ENCODE measurements around the gene SOCS3.
A peak's percentile ranks its signal among the peaks of the same experiment; 100 is the strongest.

Gene SOCS3

GRCh38 chr17:78380370-78380769, 20.5 kb upstream of the SOCS3 start:
- H3K4me1 Mint-ChIP-seq: peaks cover 38% of the 10 kb centered on the region
- no peak overlapping the region for H3K27ac Mint-ChIP-seq
- no peaks in the 10 kb centered on the region for H3K27me3 Mint-ChIP-seq
- no peaks in the 10 kb centered on the region for H3K9me3 Mint-ChIP-seq
- ATAC-seq (ENCODE audit: low read depth): no peak
- no peak for DNase-seq (ENCODE audit: low spot score in 2 of 2)
- peaks cover 2% of the 10 kb centered on the region for H3K36me3 Mint-ChIP-seq
- peak overlapping the region; percentile 56 for H3K4me3 Mint-ChIP-seq

- Mint-ChIP-seq H3K9me3 (no peaks in the 10 kb centered on the region), H3K27ac (peak overlapping the region; percentile 79), H3K36me3 (peaks cover 2% of the 10 kb centered on the region), H3K27me3 (no peaks in the 10 kb centered on the region), H3K4me1 (peaks cover 32% of the 10 kb centered on the region), H3K4me3 (peak overlapping the region; percentile 89)
- DNase-seq (ENCODE audit: low spot score in 2 of 2) (no peak), ATAC-seq (ENCODE audit: low read depth) (no peak)
These were observed 19.2 kb upstream of the SOCS3 start for GRCh38 chr17:78379131-78379491.

DNA sequence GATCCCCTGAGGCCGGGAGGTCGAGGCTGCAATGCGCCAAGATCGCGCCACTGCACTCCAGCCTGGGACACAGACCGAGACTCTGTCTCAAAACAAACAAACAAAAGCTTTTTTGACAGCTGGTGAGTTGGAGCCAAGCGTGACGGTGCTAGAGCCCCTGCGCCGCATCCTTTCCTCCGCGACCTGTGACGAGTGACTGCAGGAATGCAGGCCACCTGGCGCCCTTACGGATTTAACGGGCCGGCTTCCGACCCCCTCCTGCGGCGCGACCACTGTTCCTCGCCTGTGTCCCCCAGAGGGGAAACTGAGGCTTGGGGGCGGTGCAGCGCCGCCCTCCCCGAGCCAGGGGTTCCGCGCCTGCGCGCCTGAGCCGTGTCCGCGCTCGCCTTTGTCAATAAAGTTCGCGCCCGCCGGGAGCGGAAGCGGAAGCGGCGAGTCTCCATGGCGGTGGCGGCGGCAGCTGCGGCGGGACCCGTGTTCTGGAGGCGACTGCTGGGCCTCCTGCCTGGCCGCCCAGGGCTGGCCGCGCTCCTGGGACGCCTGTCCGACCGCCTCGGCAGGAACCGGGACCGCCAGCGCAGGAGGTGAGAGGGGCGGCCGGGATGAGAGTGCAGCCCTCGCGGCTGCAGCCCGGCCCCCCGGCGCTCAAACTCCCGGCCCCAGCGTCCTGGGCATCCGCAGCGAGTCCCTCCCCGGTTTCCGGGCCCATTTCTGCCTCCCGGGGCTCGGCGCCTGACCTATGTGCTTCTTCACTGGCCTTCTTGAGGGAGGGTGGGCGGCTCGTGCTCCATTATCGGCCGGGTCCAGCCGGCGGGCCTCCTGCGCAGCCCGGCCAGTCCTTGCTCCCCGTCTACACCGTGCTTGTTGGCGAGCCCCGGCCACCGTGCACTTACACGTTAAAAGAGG, 18.6 kb upstream of the SOCS3 start, which contains the start of gene PGS1:
PGS1 (plus strand) TSS at position 425 of the 906 bp plus-strand sequence; CDS start at position 442, 17 bp downstream.
- Mint-ChIP-seq H3K4me1 (peaks cover 27% of the 10 kb centered on the region), H3K36me3 (peaks cover 2% of the 10 kb centered on the region), H3K9me3 (no peaks in the 10 kb centered on the region), H3K27ac (peak within 1 kb of the TSS; percentile 79), H3K4me3 (peak within 1 kb of the TSS; percentile 89), H3K27me3 (no peaks in the 10 kb centered on the region)
- peak; percentile 75 for ATAC-seq (ENCODE audit: low read depth)
- DNase-seq (ENCODE audit: low spot score in 2 of 2): peak; percentile 77 to 83

DNA sequence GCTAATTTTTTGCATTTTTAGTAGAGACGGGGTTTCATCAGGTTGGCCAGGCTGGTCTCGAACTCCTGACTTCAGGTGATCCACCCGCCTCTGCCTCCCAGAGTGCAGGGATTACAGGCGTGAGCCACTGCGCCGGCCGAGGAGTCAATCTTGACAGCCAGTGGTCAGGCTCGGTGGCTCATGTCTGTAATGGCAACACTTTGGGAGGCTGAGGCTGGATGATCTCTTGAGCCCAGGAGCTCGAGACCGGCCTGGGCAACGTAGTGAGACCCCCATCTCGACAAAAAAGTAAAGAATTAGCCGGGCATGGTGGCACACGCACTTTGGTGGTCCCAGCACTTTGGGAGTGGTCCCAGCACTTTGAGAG, 18.0 kb upstream of the SOCS3 start:
- Mint-ChIP-seq H3K36me3 (peaks cover 2% of the 10 kb centered on the region), H3K9me3 (no peaks in the 10 kb centered on the region), H3K27ac (peak overlapping the region; percentile 79)

DNA sequence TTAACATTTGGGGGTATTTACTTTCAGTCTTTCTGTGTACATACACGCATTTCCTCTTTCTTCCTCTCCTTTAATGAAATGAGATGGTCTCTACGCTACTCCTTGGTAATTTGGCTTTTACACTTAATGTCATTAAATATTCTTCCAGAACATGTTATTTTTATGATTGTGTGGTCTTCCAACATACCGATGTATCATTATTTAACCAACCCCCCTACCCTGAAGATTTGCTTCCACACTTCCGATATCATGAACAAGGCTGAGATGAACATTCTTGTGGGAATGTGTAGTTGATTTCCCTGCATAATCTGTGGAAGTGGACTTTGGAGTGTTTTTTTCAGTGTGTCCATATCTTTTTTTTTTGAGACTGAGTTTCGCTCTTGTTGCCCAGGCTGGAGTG, 16.3 kb upstream of the SOCS3 start:
- ATAC-seq (ENCODE audit: low read depth) (no peak), DNase-seq (ENCODE audit: low spot score in 2 of 2) (no peak)
- Mint-ChIP-seq H3K4me3 (no peak overlapping the region), H3K36me3 (no peaks in the 10 kb centered on the region), H3K4me1 (peaks cover 11% of the 10 kb centered on the region), H3K27me3 (peaks cover 1% of the 10 kb centered on the region), H3K27ac (no peak overlapping the region), H3K9me3 (no peaks in the 10 kb centered on the region)

More for the DNA sequence above, 18.0 kb upstream of the SOCS3 start:
- Mint-ChIP-seq H3K4me3 (peak overlapping the region; percentile 89), H3K27me3 (peaks cover 1% of the 10 kb centered on the region), H3K4me1 (peaks cover 24% of the 10 kb centered on the region)
- DNase-seq (ENCODE audit: low spot score in 2 of 2) (no peak), ATAC-seq (ENCODE audit: low read depth) (no peak)

GRCh38 chr17:78375401-78376151, 15.7 kb upstream of the SOCS3 start:
- H3K27ac Mint-ChIP-seq: no peak overlapping the region
- peaks cover 1% of the 10 kb centered on the region for H3K27me3 Mint-ChIP-seq
- H3K9me3 Mint-ChIP-seq: no peaks in the 10 kb centered on the region
- peaks cover 8% of the 10 kb centered on the region for H3K4me1 Mint-ChIP-seq
- H3K4me3 Mint-ChIP-seq: no peak overlapping the region
- no peaks in the 10 kb centered on the region for H3K36me3 Mint-ChIP-seq
- DNase-seq (ENCODE audit: low spot score in 2 of 2): no peak
- ATAC-seq (ENCODE audit: low read depth): no peak

- H3K27me3 Mint-ChIP-seq: peaks cover 1% of the 10 kb centered on the region
- ATAC-seq (ENCODE audit: low read depth) (no peak), DNase-seq (ENCODE audit: low spot score in 2 of 2) (no peak)
- no peaks in the 10 kb centered on the region for H3K9me3 Mint-ChIP-seq
- H3K36me3 Mint-ChIP-seq: no peaks in the 10 kb centered on the region
- no peak overlapping the region for H3K27ac Mint-ChIP-seq
- H3K4me1 Mint-ChIP-seq: peaks cover 4% of the 10 kb centered on the region
- H3K4me3 Mint-ChIP-seq: no peak overlapping the region
These were observed 14.9 kb upstream of the SOCS3 start for GRCh38 chr17:78374631-78375274.

DNA sequence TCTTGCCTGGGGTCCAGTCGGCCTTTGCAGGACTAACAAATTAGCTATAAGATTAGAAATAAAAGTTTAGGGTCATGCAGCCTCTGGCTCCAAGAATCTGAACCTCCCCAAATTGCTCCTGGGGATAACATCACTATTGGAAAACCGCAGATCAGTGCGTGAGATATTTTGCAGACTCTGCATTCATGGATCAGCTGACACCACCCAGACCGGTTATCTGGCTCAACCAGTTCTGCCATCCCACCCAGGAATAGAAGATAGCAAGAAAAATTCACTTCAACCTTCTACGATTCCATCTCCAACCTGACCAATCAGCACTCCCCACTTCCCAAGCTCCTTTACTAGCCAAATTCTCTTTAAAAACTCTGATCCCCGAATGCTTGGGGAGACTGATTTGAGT, 14.3 kb upstream of the SOCS3 start:
- no peaks in the 10 kb centered on the region for H3K36me3 Mint-ChIP-seq
- H3K27ac Mint-ChIP-seq: no peak overlapping the region
- ATAC-seq (ENCODE audit: low read depth) (no peak), DNase-seq (ENCODE audit: low spot score in 2 of 2) (no peak)
- H3K4me3 Mint-ChIP-seq: no peak overlapping the region
- H3K27me3 Mint-ChIP-seq: peaks cover 1% of the 10 kb centered on the region
- no peaks in the 10 kb centered on the region for H3K9me3 Mint-ChIP-seq
- peaks cover 3% of the 10 kb centered on the region for H3K4me1 Mint-ChIP-seq

- Mint-ChIP-seq H3K36me3 (no peaks in the 10 kb centered on the region), H3K27me3 (peaks cover 1% of the 10 kb centered on the region), H3K4me3 (no peak overlapping the region), H3K4me1 (no peaks in the 10 kb centered on the region), H3K27ac (no peak overlapping the region), H3K9me3 (no peaks in the 10 kb centered on the region)
- DNase-seq (ENCODE audit: low spot score in 2 of 2) (no peak), ATAC-seq (ENCODE audit: low read depth) (no peak)
These were observed 13.0 kb upstream of the SOCS3 start for GRCh38 chr17:78372841-78373240.

DNA sequence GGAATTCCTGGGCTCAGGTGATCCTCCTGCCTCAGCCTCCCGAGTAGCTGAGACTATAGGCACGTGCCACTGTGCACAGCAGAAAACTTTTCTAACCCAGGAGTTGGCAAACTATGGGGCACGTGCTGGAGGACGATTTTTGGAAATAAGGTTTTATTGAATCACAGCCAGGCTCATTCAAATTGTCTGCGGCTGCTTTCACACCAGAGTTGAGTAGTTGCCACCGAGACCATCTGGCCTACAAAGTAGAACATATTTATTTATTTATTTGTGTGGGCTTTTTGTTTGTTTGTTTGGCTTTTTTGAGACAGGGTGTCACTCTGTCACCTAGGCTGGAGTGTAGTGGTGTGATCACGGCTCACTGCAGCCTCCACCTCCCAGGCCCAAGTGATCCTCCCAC, 11.2 kb upstream of the SOCS3 start:
- H3K9me3 Mint-ChIP-seq: no peaks in the 10 kb centered on the region
- no peak overlapping the region for H3K4me3 Mint-ChIP-seq
- H3K4me1 Mint-ChIP-seq: peaks cover 5% of the 10 kb centered on the region
- peaks cover 3% of the 10 kb centered on the region for H3K27me3 Mint-ChIP-seq
- H3K27ac Mint-ChIP-seq: no peak overlapping the region
- ATAC-seq (ENCODE audit: low read depth): no peak
- no peak for DNase-seq (ENCODE audit: low spot score in 2 of 2)
- no peaks in the 10 kb centered on the region for H3K36me3 Mint-ChIP-seq

- no peak overlapping the region for H3K27ac Mint-ChIP-seq
- H3K4me1 Mint-ChIP-seq: peaks cover 6% of the 10 kb centered on the region
- DNase-seq (ENCODE audit: low spot score in 2 of 2): no peak
- no peak overlapping the region for H3K4me3 Mint-ChIP-seq
- no peak for ATAC-seq (ENCODE audit: low read depth)
- H3K36me3 Mint-ChIP-seq: no peaks in the 10 kb centered on the region
- peaks cover 5% of the 10 kb centered on the region for H3K27me3 Mint-ChIP-seq
- no peaks in the 10 kb centered on the region for H3K9me3 Mint-ChIP-seq
These were observed 10.0 kb upstream of the SOCS3 start for GRCh38 chr17:78369791-78370381.

DNA sequence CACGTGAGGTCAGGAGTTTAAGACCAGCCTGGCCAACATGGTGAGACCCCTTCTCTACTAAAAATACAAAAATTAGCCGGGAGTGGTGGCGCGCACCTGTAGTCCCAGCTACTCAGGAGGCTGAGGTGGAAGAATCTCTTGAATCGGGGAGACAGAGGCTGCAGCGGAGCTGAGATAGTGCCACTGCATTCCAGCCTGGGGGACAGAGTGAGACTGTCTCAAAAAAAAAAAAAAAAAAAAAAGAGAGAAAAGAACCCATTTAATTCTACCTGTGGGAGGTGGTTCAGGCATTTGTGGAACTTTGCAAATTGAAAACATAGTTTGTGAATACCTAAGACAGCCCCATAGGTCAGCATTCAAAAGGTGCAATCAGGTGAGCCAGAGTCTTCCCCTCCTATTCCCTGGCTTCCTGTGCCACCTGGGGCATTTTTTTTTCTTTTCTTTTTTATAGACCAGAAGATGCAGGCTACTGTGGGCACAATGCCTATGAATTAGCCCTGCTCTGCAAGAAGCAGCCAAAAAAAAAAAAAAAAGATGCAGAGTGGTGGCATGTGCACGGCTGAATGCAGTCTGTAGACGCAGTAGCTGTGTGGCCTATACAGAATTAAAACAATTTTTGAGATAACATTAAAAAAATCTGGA, 9.1 kb upstream of the SOCS3 start:
- DNase-seq (ENCODE audit: low spot score in 2 of 2): no peak
- H3K27ac Mint-ChIP-seq: no peak overlapping the region
- peaks cover 9% of the 10 kb centered on the region for H3K4me1 Mint-ChIP-seq
- no peaks in the 10 kb centered on the region for H3K9me3 Mint-ChIP-seq
- no peak overlapping the region for H3K4me3 Mint-ChIP-seq
- no peaks in the 10 kb centered on the region for H3K36me3 Mint-ChIP-seq
- no peak for ATAC-seq (ENCODE audit: low read depth)
- H3K27me3 Mint-ChIP-seq: peaks cover 5% of the 10 kb centered on the region

GRCh38 chr17:78368348-78368747, 8.5 kb upstream of the SOCS3 start:
- H3K27me3 Mint-ChIP-seq: peaks cover 8% of the 10 kb centered on the region
- no peak for ATAC-seq (ENCODE audit: low read depth)

More at GRCh38 chr17:78368348-78368747, 8.5 kb upstream of the SOCS3 start:
- Mint-ChIP-seq H3K4me3 (no peak overlapping the region), H3K9me3 (no peaks in the 10 kb centered on the region), H3K27ac (no peak overlapping the region), H3K36me3 (no peaks in the 10 kb centered on the region), H3K4me1 (peaks cover 9% of the 10 kb centered on the region)
- DNase-seq (ENCODE audit: low spot score in 2 of 2): no peak

Measured in memory B cell (primary cell).